ENCODE results near the gene HBQ1. TPM values are rescaled to one million over a fixed set of nuclear protein-coding genes. Genes with fewer than 3 reads are reported as not detected.
"Not testable (repeated sequence)": the region's sequence is repeated elsewhere in the genome, so short reads cannot be mapped to it uniquely, and the experiment has no call there.

HBQ1 gene
- total and polyA plus RNA-seq, 4 donors, result 50.9 TPM; not detected in 3

- DNase-seq (ENCODE audit: low spot score); H3K27ac ChIP-seq (ENCODE audit: low read depth in 1 of 2, low read length in 2 of 2); H3K9me3 ChIP-seq (ENCODE audit: control insufficient read depth in 4 of 4, low read length in 3 of 4); H3K9ac ChIP-seq (ENCODE audit: low read depth in 1 of 2, low read length in 2 of 2); H3K36me3 ChIP-seq (ENCODE audit: control insufficient read depth in 4 of 4, insufficient read depth in 3 of 4, low read depth in 1 of 4, low read length in 3 of 4); H3K4me3 ChIP-seq (ENCODE audit: low read depth in 1 of 3, low read length in 3 of 3): not testable (repeated sequence)
- H3K27me3 ChIP-seq (ENCODE audit: control insufficient read depth in 4 of 4, insufficient read depth in 4 of 4, low read length in 3 of 4), result peaks cover 7 to 17% (median 10%) of the 10 kb centered on the region in 4 donors
- H3K4me1 ChIP-seq (ENCODE audit: control insufficient read depth in 4 of 4, insufficient read depth in 4 of 4, low read length in 3 of 4), result peaks cover 2 to 12% (median 10%) of the 10 kb centered on the region in 4 donors
- WGBS, result 4% methylated on average over 28 of the region's 80 CpGs
These were observed 16.0 kb upstream of the HBQ1 start for GRCh38 chr16:164134-164823.

GRCh38 chr16:164827-165538, 15.3 kb upstream of the HBQ1 start:
- no peaks in the 10 kb centered on the region for H3K36me3 ChIP-seq (ENCODE audit: control insufficient read depth in 4 of 4, insufficient read depth in 3 of 4, low read depth in 1 of 4, low read length in 3 of 4)
- H3K27me3 ChIP-seq (ENCODE audit: control insufficient read depth in 4 of 4, insufficient read depth in 4 of 4, low read length in 3 of 4), result peaks cover 7 to 17% (median 10%) of the 10 kb centered on the region in 4 donors
- WGBS, result 6% methylated on average over 59 of the region's 77 CpGs

GRCh38 chr16:165539-166374, 14.5 kb upstream of the HBQ1 start, which contains the start of gene HBM:
TSS of gene HBM (plus strand) at chr16:165978. CDS start at chr16:165998, 20 bp downstream.
- Histone ChIP-seq H3K9me3 (ENCODE audit: control insufficient read depth in 4 of 4, low read length in 3 of 4) (no peaks in the 10 kb centered on the region), H3K27me3 (ENCODE audit: control insufficient read depth in 4 of 4, insufficient read depth in 4 of 4, low read length in 3 of 4) (peaks cover 7 to 18% (median 10%) of the 10 kb centered on the region in 4 donors), H3K4me3 (ENCODE audit: low read depth in 1 of 3, low read length in 3 of 3) (peak within 1 kb of the TSS in 1 of 3 donors; percentile 0), H3K36me3 (ENCODE audit: control insufficient read depth in 4 of 4, insufficient read depth in 3 of 4, low read depth in 1 of 4, low read length in 3 of 4) (no peaks in the 10 kb centered on the region), H3K4me1 (ENCODE audit: control insufficient read depth in 4 of 4, insufficient read depth in 4 of 4, low read length in 3 of 4) (peaks cover 2 to 12% (median 10%) of the 10 kb centered on the region in 4 donors), H3K9ac (ENCODE audit: low read depth in 1 of 2, low read length in 2 of 2) (no peak within 1 kb of the TSS), H3K27ac (ENCODE audit: low read depth in 1 of 2, low read length in 2 of 2) (no peak within 1 kb of the TSS)
- 5% methylated on average over 75 of the region's 75 CpGs for WGBS
- TF ChIP-seq MAX (IDR thresholded peaks at IDR 0.05), result no peak
- TF ChIP-seq FOXA1 (IDR thresholded peaks at IDR 0.05), result no peak
- TF ChIP-seq NR2F2 (IDR thresholded peaks at IDR 0.05), result no peak
- TF ChIP-seq RAD21 (IDR thresholded peaks at IDR 0.05), result no peak
- TF ChIP-seq RXRA (IDR thresholded peaks at IDR 0.05), result no peak
- TF ChIP-seq ATF3 (IDR thresholded peaks at IDR 0.05), result no peak
- peak; percentile 83 for DNase-seq (ENCODE audit: low spot score)

More at GRCh38 chr16:164827-165538, 15.3 kb upstream of the HBQ1 start:
- no peak overlapping the region for H3K9ac ChIP-seq (ENCODE audit: low read depth in 1 of 2, low read length in 2 of 2)
- peaks cover 2 to 12% (median 10%) of the 10 kb centered on the region in 4 donors for H3K4me1 ChIP-seq (ENCODE audit: control insufficient read depth in 4 of 4, insufficient read depth in 4 of 4, low read length in 3 of 4)
- peak overlapping the region in 1 of 3 donors; percentile 0 for H3K4me3 ChIP-seq (ENCODE audit: low read depth in 1 of 3, low read length in 3 of 3)
- H3K9me3 ChIP-seq (ENCODE audit: control insufficient read depth in 4 of 4, low read length in 3 of 4), result no peaks in the 10 kb centered on the region
- no peak overlapping the region for H3K27ac ChIP-seq (ENCODE audit: low read depth in 1 of 2, low read length in 2 of 2)
- no peak for DNase-seq (ENCODE audit: low spot score)
- TF ChIP-seq RXRA (IDR thresholded peaks at IDR 0.05) (no peak), EGR1 (IDR thresholded peaks at IDR 0.05; ENCODE audit: low read depth in 2 of 2) (no peak), NR2F2 (IDR thresholded peaks at IDR 0.05) (no peak), FOXA2 (IDR thresholded peaks at IDR 0.05) (no peak), JUND (IDR thresholded peaks at IDR 0.05) (no peak), FOXA1 (IDR thresholded peaks at IDR 0.05) (no peak)

All from liver (tissue), 9 donors.